Left colon (tissue), 2 donors: Measurements from ENCODE around the gene TREX2. TPM values are rescaled to one million over a fixed set of nuclear protein-coding genes. Genes with fewer than 3 reads are reported as not detected.

Source experiments
- ATAC-seq: fragments of 200-7000 bp; cut with Tn5 transposase; one replicate; pipeline ENCODE4 v1.9.1; 2020; ENCODE audit warnings: mild to moderate bottlenecking, moderate library complexity
- DNase-seq, 2 donors: peaks; one replicate each; pipeline ENCODE4 v3.0.0-alpha.2; 2020
- intact Hi-C, 2 donors: fragments of 100-400 bp; cut with DNase I in 1 of 2; cut with micrococcal nuclease in 1 of 2; formaldehyde crosslinking; loops; one replicate each; pipeline versions ENCODE4 v1.11.2 to v1.14.0; 2022; cut with DNase I, micrococcal nuclease
- total RNA-seq, 2 donors: library from RNA; stranded (reverse); fragmentation: NEBNext Ultra II Directional; extraction: Animal tissue kit (Norgen Biotek cat#: 25700); gene quantifications; one replicate each; pipeline ENCODE4 v1.2.1, GENCODE V29; 2021
- donor health status: DM: no; HTN: no; CAD: no.
- donor health status: DM: yes; HTN: yes; CAD: no.

TREX2 gene
- total RNA-seq, 2 donors from 2014 or later, result 0.42 to 0.73 TPM

DNA sequence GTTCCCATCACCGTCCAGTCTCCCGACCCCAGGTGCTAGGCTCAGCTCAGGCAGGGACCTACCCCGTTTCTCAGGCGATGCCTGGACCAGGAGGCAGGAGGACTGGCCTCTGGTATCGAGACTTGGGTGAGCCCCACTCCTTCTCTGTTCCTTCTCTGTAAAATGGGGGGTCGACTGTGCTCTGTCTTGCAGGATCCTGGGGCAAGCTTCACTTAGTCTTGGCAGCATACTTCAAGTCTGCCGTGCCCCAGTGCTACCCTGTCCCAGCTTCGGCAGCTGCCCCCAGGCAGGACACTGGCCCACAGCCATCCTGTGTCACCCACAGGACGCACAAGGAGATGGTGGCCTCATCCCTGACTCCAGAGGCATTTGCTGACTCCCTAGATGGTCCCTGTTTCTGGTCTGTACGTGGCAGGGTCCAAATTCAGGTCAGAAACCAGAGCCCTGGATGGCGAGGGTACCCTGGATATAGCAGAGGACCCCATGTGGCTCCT lies 31.6 kb upstream of the TREX2 start:
- intact Hi-C loops, result no loop called here
- ATAC-seq (no peak), DNase-seq (no peak)

- intact Hi-C loops, result no loop called here
- DNase-seq (no peak), ATAC-seq (no peak)
Measured at GRCh38 chrX:153476666-153477363, 31.0 kb upstream of the TREX2 start.

DNA sequence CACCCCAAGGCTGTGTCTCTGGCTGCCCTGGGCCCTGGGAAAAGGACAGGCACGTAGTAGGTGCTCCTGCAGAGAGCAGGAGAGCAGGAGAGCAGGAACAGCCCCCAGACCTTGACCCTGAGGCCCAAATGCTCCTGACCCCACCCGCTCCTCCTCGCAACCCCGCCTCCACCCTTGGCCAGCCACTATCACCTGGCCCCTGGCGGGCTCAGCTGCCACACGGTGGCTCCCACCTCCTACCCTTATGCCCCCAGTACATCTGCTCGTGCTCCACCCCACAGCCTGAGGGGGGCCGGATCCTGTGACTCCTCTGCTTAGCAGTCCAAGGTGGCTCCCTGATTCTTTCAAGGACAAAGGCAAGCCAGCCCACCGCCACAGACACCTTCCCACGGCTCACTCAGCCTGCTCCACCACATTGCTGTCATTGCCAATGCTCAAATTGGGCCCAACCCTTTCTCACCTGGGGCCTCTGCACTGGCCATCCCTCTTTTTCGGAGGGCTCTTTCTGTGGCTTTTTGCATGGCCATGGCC lies 30.0 kb upstream of the TREX2 start:
- DNase-seq, result no peak
- intact Hi-C loops, result no loop called here
- ATAC-seq, result no peak

DNA sequence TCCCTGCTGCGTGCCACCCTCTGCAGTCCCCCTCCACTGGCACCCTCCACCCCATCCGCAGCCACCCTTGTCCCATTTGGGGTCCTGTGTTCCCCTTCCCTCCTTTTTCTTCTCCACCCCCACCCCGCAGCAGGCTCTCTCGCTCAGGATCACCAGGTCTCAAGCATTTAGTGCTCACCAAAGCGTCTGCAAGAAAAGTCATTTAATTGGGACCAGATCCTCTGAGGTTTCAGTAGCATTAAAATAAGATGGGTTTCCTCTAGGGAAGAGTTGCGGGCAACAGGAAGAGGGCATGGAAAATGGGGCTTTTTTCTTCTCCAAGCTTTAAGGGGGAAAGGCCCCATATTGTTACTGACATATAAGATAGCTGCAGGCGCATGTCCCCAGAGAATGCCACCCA lies 29.4 kb upstream of the TREX2 start:
- intact Hi-C loops, result no loop called here
- no peak for DNase-seq
- no peak for ATAC-seq

DNA sequence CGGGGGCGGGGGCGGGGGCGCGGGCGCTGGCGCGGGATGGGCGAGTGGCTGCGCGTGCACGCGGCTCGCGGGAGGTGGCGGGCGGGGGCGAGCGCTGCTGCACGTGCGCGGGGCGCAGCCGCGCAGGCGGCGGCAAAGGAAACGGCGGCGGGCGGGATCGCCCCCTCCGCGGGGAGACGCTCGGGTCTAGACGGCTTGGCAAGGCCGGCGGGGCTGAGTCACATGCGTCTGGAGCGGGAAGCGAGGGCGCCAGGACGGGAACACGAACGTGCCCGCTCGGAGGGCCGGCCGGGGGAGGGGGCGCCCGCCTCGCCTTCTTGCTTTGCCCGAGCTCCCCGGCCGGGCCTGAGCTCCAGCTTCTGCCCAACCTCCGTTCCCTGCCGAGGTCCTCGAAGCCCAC lies 28.9 kb upstream of the TREX2 start:
- ATAC-seq, result no peak
- intact Hi-C loops, result no loop called here
- peak in 1 of 2 donors; percentile 41 for DNase-seq

DNA sequence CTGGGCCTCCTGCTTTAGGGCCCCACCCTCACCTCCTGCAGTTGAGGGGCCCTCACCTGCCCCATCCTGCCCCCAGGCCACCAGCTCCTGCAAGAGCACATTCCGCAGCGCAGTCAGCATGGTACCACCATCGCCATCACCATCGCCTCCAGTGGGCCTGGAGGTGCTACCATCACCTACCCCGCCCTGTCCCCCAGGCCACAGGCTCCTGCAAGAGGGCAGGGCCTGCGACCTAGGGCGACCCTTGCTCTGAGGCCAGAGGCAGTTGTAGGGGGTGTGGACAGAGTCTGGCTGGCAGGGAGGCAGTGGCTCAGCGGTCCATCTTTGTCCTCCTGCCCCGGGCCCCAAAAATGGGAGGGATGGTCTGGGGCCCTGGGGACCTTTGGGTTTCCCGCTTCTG lies 28.4 kb upstream of the TREX2 start:
- intact Hi-C loops, result no loop called here
- ATAC-seq (no peak), DNase-seq (no peak)

GRCh38 chrX:153473126-153473525 lies 27.3 kb upstream of the TREX2 start:
- no peak for ATAC-seq
- intact Hi-C loops, result no loop called here
- DNase-seq, result no peak

GRCh38 chrX:153471663-153472280 lies 25.9 kb upstream of the TREX2 start:
- intact Hi-C loops, result no loop called here
- ATAC-seq (no peak), DNase-seq (no peak)

DNA sequence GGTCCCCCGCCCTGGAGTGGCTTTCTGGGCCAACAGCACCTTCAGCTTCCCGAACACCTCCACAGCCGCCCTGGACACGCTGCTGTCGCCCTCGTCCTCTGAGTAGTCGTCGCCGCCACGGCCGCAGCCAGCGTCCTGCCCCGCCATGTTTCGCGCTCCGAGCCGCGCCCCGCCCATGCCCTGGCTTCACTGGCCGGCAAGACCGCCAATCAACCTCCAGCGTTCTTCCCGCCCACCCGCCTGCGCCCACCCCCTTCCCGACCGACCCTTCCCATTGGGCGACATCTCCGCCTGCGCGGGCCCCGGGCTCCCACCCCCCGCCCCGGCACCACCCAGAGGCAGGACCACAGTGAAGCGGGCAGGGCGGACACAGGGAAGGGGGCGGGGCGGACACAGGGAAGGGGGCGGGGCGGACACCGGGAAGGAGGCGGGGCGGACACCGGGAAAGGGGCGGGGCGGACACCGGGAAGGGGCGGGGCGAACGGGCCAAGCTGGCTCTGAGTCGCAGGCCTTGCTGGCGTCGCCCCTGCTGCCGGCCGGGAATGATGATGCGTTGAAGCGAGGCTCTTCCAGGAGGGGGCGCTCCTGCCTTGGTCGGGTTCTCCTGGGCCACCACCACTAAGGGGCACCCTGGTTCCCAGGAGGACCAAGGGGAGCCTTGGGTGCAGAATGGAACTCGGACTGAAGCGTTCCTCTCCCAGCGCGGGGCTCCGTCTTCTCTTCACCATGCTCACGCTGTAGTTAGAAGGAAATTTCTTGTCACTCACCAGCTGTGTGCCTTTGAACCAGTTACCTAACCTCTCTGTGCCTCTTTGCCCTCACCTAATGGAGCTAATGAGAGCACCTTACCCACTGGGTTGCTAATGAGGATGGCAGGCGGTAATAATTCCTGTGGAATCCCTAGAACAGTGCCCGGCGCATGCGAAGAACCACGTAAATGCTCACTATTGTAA lies 24.8 kb upstream of the TREX2 start, which contains the start of gene HAUS7:
TSS of gene HAUS7 (minus strand) at position 166 of the 953 bp plus-strand sequence. CDS start at position 147, 19 bp downstream.
- intact Hi-C loops, result no loop called here
- ATAC-seq (peak; percentile 90), DNase-seq (peak; percentile 84 to 89)

DNA sequence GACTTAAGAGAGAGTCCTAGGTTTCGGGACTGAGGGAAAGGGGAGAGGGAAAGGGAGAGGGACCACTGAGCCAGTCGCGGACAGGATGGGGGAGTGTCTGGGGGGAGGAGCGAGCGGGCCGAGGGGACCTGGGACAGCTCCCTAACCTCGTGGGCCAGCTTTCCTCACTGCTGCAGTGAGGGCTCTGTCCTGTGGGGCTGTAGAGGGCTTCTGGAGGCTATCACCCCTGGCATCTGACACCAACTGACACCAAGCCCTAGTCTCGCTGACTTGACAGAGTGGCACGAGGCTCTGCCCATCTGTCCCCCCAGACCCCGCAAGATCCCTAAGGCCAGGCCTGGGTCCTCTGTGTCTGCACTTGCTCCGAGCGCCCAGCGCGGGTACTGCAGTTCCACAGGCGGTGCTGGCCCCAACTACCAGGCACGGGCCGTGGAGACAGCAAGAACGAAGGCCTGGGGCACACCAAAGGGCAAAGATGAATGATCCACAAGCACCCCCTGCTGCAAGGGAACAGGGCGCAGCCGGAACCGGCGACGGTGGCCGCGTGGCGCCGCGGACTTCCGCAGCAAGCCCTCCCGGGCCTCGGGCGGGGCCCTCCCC lies 24.1 kb upstream of the TREX2 start:
- DNase-seq, result peak; percentile 23 to 37
- peak; percentile 48 for ATAC-seq
- intact Hi-C loops, result no loop called here

- ATAC-seq, result no peak
- intact Hi-C loops, result no loop called here
Measured at GRCh38 chrX:153468008-153468580, 22.2 kb upstream of the TREX2 start.

GRCh38 chrX:153465691-153466380 lies 20.0 kb upstream of the TREX2 start:
- no peak for ATAC-seq
- intact Hi-C loops, result no loop called here
- DNase-seq, result no peak

More at GRCh38 chrX:153468008-153468580, 22.2 kb upstream of the TREX2 start:
- no peak for DNase-seq

DNA sequence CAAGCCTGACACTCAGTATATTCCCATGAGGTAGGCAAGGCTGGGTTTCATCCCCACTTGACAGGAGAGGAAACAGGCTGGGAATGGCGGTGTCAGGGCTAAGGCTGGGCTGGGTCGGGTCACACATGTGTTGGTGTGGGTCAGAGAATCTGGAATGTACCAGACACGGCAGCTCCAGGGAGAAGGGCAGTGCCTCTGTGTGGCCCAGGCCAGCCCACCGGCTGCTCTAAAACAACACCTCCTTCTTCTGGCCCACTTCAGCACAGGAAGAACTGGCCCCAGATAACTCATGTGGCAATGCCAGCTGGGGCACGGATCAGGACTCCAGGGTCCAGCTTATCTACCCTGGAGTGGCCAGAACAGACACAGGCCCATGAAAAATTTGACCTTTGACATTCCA lies 18.3 kb upstream of the TREX2 start:
- intact Hi-C loops, result no loop called here
- ATAC-seq (no peak), DNase-seq (no peak)

DNA sequence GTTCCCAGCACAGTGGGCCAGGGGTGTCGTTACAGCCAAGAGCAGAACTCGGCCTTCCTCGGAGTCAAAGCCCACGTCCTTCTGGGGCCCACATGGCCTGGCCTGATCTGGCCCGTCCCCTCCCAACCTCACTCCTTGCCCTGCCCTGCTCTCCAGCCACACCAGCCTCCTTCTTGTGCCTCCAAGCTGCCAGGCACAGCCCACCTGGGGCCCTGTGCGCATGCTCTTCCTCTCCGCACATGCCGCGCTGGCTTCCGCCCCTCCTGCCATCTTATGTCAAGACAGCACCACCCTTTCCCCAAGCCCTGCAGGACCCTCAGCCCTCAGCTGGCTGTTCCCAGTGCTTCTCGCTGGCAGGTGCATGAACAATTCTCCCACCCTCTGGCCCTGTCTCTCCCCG lies 17.7 kb upstream of the TREX2 start:
- ATAC-seq, result no peak
- intact Hi-C loops, result no loop called here

GRCh38 chrX:153463031-153463430 lies 17.2 kb upstream of the TREX2 start:
- DNase-seq (no peak), ATAC-seq (no peak)
- intact Hi-C loops, result no loop called here

More for the DNA sequence above, 17.7 kb upstream of the TREX2 start:
- no peak for DNase-seq

- ATAC-seq (no peak), DNase-seq (no peak)
- intact Hi-C loops, result no loop called here
Measured at GRCh38 chrX:153462291-153462690, 16.4 kb upstream of the TREX2 start.

DNA sequence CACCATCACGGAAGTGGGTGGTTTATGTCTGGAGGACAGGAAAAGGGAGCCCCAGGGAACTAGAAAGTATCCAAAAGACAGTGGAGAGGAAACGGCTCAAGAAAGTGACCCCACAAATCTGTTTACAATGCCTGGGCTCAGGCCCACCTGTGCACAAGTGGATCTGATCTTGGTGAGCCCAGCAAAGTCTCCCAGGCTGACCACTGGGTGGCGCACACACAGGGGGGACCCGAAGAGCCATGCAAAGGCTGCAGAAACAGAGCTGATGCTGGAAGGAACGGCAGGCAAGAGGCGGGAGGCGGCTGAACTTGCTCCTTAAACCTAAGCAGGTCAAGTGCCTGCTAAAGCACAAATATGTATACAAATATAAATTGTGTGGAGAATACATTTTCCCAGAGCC lies 15.0 kb upstream of the TREX2 start:
- peak; percentile 64 for ATAC-seq
- peak in 1 of 2 donors; percentile 59 for DNase-seq
- intact Hi-C loops, result no loop called here

DNA sequence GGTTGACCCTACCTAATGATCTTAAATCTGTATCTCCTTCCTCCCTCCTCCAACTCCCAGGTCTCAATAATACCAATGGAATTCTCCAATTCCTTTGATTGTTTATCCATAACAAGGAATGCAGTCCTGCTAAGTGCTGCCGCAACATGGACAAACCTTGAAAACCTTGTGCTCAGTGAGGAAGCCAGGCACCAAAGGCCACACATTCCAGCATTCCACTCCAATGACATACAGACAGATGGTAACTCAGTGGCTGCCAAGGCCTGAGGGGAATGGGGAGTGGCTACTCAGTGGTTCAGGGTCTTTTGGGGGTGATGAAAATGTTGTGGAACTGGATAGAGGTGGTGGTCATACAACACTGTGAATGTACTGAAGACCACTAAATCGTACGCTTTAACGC lies 14.1 kb upstream of the TREX2 start:
- ATAC-seq, result no peak
- intact Hi-C loops, result no loop called here
- no peak for DNase-seq
